HG02763 (cell line): ENCODE results near the gene GPATCH8.
"Not testable (repeated sequence)": the region's sequence is repeated elsewhere in the genome, so short reads cannot be mapped to it uniquely, and the experiment has no call there.

Source experiments
- ATAC-seq: cut with Tn5 transposase; IDR thresholded peaks from one replicate; pipeline ENCODE4 v1.9.1; 2021; ENCODE audit warnings: mild to moderate bottlenecking, moderate library complexity; ENCODE audit not compliant: unreplicated experiment

GPATCH8 gene

GRCh38 chr17:44503147-44504029, at the start of gene GPATCH8:
Gene GPATCH8, minus strand, starts transcription at chr17:44503406. Its CDS starts 36 bp downstream, at chr17:44503370.
- peak; percentile 90 for ATAC-seq

DNA sequence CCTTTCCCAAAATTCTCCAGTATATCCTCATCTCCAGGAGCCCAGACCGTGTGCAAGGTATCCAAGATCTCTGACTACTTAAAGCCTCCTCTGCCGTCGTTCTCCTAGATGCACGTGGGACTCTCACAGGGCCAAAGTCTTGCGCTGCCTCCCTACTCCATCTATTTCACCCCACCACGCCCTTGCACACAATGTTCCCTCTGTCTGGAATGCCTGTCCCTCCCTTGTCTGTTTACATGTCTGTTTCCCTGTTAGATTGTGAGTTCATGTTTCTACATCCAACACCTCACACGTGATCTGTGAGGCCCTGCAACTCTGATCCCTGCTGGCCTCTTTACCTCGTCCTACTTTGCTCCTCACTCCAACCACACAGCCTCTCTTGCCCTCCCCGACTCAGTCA, 49.2 kb upstream of the GPATCH8 start:
- ATAC-seq: no peak

- ATAC-seq: no peak
Measured at GRCh38 chr17:44549686-44550085, 46.5 kb upstream of the GPATCH8 start.

GRCh38 chr17:44548376-44549230, 45.4 kb upstream of the GPATCH8 start:
- ATAC-seq: no peak

- ATAC-seq: no peak
Measured at GRCh38 chr17:44547625-44548267, 44.5 kb upstream of the GPATCH8 start.

- ATAC-seq: no peak
Measured at GRCh38 chr17:44546671-44547606, 43.7 kb upstream of the GPATCH8 start.

GRCh38 chr17:44543905-44544523, 40.8 kb upstream of the GPATCH8 start:
- ATAC-seq: no peak

GRCh38 chr17:44543213-44543904, 40.2 kb upstream of the GPATCH8 start:
- ATAC-seq: no peak

GRCh38 chr17:44541884-44542581, 38.8 kb upstream of the GPATCH8 start:
- ATAC-seq: no peak

GRCh38 chr17:44540246-44541084, 37.3 kb upstream of the GPATCH8 start:
- no peak for ATAC-seq

- ATAC-seq: no peak
Measured at GRCh38 chr17:44539673-44540072, 36.5 kb upstream of the GPATCH8 start.

DNA sequence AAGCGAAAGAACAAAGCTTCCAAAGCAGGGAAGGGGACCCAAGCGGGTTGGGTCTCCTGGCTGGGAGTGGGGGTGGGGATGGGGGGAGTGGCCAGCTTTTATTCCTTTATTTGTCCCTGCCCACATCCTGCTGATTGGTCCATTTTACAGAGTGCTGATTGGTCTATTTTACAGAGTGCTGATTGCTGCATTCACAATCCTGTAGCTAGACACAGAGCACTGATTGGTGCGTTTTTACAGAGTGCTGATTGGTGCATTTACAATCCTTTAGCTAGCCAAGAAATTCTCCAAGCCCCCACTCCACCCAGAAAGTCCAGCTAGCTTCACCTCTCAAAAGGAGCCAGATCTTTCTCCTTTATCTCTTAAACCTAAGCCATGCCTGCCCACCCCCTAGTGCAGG, 34.7 kb upstream of the GPATCH8 start:
- not testable (repeated sequence) for ATAC-seq

GRCh38 chr17:44536090-44536953, 33.1 kb upstream of the GPATCH8 start:
- no peak for ATAC-seq

- ATAC-seq: no peak
Measured at GRCh38 chr17:44533533-44534246, 30.5 kb upstream of the GPATCH8 start.

- no peak for ATAC-seq
Measured at GRCh38 chr17:44530896-44531418, 27.8 kb upstream of the GPATCH8 start.

- no peak for ATAC-seq
Measured at GRCh38 chr17:44529864-44530263, 26.7 kb upstream of the GPATCH8 start.
